ENCODE results near the gene CDH23.
A peak's percentile ranks its signal among the peaks of the same experiment; 100 is the strongest.

Gene CDH23

DNA sequence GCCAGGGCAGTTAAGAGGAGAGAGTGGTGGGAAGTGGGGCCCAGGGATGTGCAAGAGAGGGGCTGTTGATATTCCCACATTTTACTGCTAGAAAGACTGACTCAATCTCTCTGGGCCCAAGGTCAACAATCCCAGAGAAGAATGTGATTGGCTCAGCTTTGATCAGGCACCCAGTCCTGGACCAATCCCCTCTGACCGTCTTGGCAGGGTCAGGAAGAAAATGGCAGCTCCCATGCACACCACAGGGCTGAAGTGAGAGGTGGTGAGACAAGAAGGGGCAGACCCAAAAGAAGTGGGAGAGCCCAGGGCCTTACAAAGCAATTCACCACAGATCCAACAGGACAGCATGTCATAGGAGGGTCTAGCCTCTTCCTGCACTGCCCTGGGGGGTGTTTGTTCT is 326.1 kb downstream of the CDH23 start:
- H3K27me3 ChIP-seq (replicated peaks; ENCODE audit: control insufficient read depth, insufficient read depth, low read length): no peaks in the 10 kb centered on the region
- no peak overlapping the region for H3K4me3 ChIP-seq (replicated peaks; ENCODE audit: low read depth, low read length)
- TF ChIP-seq, protein P1, sequence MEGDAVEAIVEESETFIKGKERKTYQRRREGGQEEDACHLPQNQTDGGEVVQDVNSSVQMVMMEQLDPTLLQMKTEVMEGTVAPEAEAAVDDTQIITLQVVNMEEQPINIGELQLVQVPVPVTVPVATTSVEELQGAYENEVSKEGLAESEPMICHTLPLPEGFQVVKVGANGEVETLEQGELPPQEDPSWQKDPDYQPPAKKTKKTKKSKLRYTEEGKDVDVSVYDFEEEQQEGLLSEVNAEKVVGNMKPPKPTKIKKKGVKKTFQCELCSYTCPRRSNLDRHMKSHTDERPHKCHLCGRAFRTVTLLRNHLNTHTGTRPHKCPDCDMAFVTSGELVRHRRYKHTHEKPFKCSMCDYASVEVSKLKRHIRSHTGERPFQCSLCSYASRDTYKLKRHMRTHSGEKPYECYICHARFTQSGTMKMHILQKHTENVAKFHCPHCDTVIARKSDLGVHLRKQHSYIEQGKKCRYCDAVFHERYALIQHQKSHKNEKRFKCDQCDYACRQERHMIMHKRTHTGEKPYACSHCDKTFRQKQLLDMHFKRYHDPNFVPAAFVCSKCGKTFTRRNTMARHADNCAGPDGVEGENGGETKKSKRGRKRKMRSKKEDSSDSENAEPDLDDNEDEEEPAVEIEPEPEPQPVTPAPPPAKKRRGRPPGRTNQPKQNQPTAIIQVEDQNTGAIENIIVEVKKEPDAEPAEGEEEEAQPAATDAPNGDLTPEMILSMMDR (IDR thresholded peaks at IDR 0.05; ENCODE audit: insufficient read depth, low read length, poor library complexity, severe bottlenecking): no peak
- no peak for DNase-seq (ENCODE audit: extremely low read depth, insufficient read length)
- H3K36me3 ChIP-seq (ENCODE audit: control insufficient read depth, insufficient read depth, low read length): no peaks in the 10 kb centered on the region

DNA sequence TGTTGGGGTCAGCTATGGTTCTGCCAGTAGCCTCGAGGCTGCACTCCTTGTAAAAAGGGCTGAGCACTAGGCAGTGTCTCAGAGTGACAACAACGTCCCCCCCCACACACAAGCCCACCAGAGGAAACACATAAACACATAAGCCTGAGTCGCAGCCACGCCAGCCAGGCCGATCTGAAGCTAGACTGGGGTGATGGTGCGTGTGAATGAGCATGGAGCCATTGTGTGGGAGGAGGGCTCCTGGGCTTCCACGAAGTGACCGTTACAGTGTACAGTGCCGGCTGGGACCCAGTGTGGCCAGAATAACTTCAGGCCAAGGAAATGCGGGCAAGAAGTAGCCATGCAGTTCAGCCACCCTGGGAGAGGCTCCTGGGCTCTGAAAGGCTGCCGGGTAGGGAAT is 326.6 kb downstream of the CDH23 start:
- DNase-seq (ENCODE audit: extremely low read depth, insufficient read length): no peak
- H3K4me3 ChIP-seq (replicated peaks; ENCODE audit: low read depth, low read length): no peak overlapping the region
- TF ChIP-seq, protein P1 (IDR thresholded peaks at IDR 0.05; ENCODE audit: insufficient read depth, low read length, poor library complexity, severe bottlenecking): no peak
- no peaks in the 10 kb centered on the region for H3K27me3 ChIP-seq (replicated peaks; ENCODE audit: control insufficient read depth, insufficient read depth, low read length)
- H3K36me3 ChIP-seq (ENCODE audit: control insufficient read depth, insufficient read depth, low read length): no peaks in the 10 kb centered on the region

DNA sequence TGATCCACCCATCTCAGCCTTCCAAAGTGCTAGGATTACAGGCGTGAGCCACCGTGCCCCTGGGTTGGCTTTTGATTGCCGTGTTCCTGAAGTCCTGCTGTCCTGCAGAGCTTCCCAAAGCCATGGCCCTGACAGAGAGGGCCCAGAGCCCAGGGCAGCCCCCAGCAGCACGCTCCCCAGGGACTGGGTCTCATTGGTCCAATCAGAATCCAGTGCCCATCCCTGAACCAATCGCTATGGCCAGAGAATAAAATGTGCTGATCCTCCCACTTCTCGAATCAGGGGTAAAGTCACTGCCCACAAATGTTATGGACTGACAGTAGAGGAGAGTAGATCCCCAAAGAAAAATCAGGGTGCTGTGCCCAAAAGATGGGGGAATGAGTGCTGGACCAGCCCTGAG is 327.8 kb downstream of the CDH23 start:
- DNase-seq (ENCODE audit: extremely low read depth, insufficient read length): no peak
- no peaks in the 10 kb centered on the region for H3K36me3 ChIP-seq (ENCODE audit: control insufficient read depth, insufficient read depth, low read length)
- H3K4me3 ChIP-seq (replicated peaks; ENCODE audit: low read depth, low read length): no peak overlapping the region
- H3K27me3 ChIP-seq (replicated peaks; ENCODE audit: control insufficient read depth, insufficient read depth, low read length): no peaks in the 10 kb centered on the region
- TF ChIP-seq, protein P1 (IDR thresholded peaks at IDR 0.05; ENCODE audit: insufficient read depth, low read length, poor library complexity, severe bottlenecking): no peak

DNA sequence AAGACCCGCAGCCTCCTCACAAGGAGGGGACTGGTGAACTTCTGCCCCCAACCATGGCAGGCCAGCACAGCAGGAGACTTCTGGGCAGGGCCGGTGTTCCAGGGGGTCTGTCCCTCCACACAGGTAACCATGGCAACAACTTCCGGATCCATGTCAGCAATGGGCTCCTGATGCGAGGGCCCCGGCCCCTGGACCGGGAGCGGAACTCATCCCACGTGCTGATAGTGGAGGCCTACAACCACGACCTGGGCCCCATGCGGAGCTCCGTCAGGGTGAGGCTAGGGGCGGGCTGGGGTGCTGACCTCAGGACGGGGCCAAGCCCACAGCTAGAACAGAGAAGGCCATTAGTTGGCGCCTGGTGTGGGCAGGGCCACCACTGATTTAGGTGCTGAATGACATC is 328.5 kb downstream of the CDH23 start:
- DNase-seq (ENCODE audit: extremely low read depth, insufficient read length): no peak
- no peaks in the 10 kb centered on the region for H3K27me3 ChIP-seq (replicated peaks; ENCODE audit: control insufficient read depth, insufficient read depth, low read length)
- TF ChIP-seq, protein P1 (IDR thresholded peaks at IDR 0.05; ENCODE audit: insufficient read depth, low read length, poor library complexity, severe bottlenecking): no peak
- no peak overlapping the region for H3K4me3 ChIP-seq (replicated peaks; ENCODE audit: low read depth, low read length)
- H3K36me3 ChIP-seq (ENCODE audit: control insufficient read depth, insufficient read depth, low read length): no peaks in the 10 kb centered on the region

DNA sequence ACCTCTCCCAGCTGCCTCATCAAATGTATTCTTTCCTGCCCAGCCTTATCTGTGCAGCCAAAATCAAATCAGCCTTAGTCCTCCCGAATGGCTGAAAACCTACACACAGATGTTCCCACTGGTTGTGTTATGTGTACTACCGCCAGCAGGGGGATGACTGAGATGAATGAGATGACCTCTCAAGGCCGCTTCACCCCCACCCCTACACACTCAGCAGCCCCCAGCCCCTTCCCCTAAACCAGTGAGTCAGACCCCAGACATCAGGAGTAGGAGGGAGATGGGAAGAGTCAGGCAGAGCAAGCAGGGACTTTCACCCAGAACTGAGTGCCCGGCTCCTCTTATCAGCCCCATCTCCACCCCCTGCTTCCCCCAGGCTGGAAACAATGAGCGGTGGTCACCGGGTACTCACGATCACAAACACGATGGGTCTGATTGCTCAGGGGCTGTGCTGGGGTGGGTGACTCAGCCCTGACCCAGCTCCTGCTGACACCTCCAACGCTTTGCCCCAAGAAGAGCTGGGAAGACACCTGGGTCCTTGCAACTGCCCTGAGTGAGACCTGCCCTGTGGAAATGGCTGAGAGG is 329.4 kb downstream of the CDH23 start:
- H3K4me3 ChIP-seq (replicated peaks; ENCODE audit: low read depth, low read length): no peak overlapping the region
- TF ChIP-seq, protein P1 (IDR thresholded peaks at IDR 0.05; ENCODE audit: insufficient read depth, low read length, poor library complexity, severe bottlenecking): peak; percentile 60
- no peaks in the 10 kb centered on the region for H3K36me3 ChIP-seq (ENCODE audit: control insufficient read depth, insufficient read depth, low read length)
- H3K27me3 ChIP-seq (replicated peaks; ENCODE audit: control insufficient read depth, insufficient read depth, low read length): no peaks in the 10 kb centered on the region
- peak; percentile 43 for DNase-seq (ENCODE audit: extremely low read depth, insufficient read length)

DNA sequence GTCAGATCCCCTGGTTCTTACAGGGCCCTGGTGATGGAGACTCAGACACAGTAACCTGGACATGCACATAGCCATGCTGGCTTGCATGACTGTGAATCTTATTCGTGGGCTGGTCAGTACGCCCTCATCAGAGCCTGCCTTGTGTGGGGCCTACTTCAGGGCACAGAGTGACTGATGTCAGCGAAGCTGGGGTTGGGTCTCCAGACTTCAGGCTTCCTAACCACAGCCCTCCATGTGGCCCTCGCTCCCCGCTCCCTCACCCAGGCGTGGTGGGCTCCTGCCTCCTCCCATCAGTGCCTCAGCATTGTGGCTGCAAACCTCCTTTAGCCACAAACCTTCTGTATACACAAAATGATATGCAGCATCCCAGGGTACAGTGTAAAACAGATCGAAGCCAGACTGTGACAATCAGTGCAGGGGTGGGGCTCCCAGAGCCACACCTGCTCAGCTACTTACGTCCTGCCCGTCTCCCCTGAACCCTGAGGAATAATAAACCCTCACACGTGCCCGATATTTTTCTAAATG is 329.9 kb downstream of the CDH23 start:
- Histone ChIP-seq H3K27me3 (replicated peaks; ENCODE audit: control insufficient read depth, insufficient read depth, low read length) (no peaks in the 10 kb centered on the region), H3K36me3 (ENCODE audit: control insufficient read depth, insufficient read depth, low read length) (no peaks in the 10 kb centered on the region), H3K4me3 (replicated peaks; ENCODE audit: low read depth, low read length) (no peak overlapping the region)
- DNase-seq (ENCODE audit: extremely low read depth, insufficient read length): peak; percentile 28
- TF ChIP-seq, protein P1 (IDR thresholded peaks at IDR 0.05; ENCODE audit: insufficient read depth, low read length, poor library complexity, severe bottlenecking): no peak
